Forelimb muscle (tissue), 1 donor: Measurements from ENCODE around the gene TSHZ2. TPM values are rescaled to one million over a fixed set of nuclear protein-coding genes. Genes with fewer than 3 reads are reported as not detected.

Source experiments
- DNase-seq: peaks from one replicate; pipeline ENCODE4 v3.0.0-alpha.2; 2013; ENCODE audit warnings: low read depth
- polyA plus RNA-seq: library from polyadenylated mRNA; unstranded; fragments of 120-200 nt; gene quantifications from one replicate; pipeline ENCODE4 v1.2.1, GENCODE V29; 2013; ENCODE audit not compliant: insufficient read length

The TSHZ2 gene
- polyA plus RNA-seq, 1 donor: 9.0 TPM

DNA sequence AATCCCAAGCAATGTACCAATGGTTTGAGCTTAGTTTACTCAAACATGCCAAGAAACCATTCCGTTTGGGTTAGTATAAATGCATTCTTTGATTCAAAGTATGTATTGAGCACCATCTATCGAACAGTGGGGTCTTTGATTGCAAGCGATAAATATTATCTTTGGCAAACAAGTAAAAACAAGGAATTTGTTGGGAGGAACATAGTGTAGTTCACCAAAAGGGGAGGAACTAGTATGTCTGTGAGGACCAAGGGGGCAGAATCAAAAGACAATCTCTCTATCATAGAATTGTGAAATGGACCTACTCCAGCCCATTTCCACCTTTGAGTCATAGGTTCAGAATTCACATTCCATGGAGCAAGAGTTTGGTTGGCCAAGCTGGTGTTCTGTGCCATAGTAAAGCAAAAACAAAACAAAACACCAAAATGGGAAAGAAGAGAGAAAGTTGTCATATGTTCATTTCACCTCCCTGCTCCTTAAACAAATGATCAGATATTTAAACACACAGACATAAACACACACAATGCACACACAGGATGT lies 266.0 kb downstream of the TSHZ2 start:
- DNase-seq: no peak

DNA sequence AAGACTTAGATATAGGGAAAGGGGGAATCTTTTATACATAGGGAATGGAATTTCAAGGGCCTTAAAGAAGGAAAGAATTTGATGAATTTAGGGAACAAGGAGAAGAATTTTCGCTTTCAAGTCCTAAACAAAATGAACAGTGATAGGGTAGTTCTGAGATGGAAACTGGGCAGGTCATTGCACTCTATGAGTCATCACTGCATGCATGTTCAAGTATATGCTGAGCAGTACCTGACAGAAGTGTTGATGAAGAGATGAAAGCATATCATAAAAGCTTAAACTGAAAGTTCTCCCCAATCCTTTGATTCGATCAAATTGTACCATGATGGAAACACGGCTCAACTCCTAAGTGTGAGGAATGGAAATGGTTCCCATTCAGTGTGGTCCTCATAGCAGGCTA lies 271.0 kb downstream of the TSHZ2 start:
- no peak for DNase-seq

DNA sequence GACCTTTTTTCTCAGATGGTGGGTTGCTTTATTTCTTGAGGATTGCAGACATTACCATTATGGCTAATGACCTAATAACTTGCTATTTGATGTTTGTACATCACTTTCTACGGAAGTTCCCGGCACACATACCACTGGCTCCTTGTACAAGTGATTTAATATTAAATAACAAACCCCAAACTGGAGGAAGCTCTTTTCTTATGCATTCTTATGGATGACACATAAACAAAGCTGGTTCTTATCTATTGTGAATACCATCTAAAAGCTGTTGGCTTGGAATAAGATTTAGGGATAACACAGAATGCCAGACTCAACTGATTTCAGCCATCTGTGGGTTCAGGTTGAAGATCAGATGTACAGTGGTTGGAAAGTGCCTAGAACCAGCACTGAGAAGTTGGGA lies 272.6 kb downstream of the TSHZ2 start:
- no peak for DNase-seq

DNA sequence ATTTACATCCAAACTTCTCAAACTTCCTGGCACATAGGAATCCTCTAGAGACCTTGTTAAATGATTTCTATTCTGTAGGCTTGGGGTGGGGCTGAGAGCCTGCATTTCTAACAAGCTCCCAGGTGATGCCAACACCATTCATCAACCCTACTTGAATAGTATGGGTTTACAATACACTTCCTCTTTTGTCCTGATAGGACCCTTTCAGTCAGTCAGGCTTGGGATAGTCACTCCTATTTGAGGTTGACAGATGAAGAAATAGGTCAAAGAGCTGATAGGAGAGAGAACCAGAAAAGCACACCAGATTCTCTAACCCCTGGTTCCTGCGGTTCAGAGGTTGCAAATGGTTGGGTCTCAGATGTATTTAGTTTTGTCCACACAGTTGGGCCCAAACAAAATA lies 273.4 kb downstream of the TSHZ2 start:
- DNase-seq: no peak

DNA sequence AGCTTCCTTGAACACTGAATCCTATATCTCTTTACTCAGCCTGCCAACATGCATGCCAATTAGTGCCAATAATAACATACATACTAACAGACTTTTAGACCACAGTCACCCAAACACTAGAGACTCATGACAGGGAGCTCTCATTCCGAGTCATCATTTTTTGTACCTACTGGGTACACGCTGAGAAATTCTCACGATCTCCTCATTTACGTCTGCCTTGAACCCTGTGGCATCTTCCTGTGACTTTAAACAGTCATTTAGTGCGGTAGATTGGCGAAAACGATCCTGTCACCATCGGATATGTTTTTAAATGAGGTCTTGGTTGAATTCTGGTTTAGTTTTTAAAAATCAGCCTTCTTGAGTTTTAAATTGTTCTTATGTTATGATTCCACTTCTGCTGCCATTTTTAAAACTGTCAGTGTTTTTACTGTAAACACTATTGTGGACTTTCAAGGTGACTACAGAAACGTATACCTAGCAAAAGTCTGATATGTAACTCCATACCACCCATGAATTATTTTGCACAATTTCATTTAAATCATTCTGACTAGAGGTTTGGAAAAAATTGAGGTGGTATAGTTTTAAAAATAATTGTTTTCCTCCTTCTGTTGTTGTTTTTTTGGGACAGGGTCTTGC lies 275.4 kb downstream of the TSHZ2 start:
- no peak for DNase-seq

DNA sequence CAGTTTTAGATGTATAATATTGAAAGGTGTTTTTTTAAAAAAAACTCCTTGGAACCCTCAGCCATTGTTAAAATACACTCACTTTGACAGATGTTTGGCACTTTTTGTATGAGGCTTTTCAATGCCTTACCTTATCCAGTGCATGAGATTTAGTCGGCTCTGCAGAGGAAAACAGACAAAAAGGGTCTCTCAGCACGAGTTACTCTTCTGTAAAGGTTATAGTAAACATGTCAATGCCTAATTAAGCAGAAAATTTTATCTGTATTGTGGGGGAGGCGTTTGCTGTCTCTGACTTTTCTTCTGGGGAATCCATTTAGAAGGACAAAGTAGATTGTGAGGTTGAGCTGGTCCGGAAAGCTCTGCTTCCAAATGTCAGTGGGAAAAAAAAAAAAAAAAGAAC lies 278.3 kb downstream of the TSHZ2 start:
- no peak for DNase-seq

DNA sequence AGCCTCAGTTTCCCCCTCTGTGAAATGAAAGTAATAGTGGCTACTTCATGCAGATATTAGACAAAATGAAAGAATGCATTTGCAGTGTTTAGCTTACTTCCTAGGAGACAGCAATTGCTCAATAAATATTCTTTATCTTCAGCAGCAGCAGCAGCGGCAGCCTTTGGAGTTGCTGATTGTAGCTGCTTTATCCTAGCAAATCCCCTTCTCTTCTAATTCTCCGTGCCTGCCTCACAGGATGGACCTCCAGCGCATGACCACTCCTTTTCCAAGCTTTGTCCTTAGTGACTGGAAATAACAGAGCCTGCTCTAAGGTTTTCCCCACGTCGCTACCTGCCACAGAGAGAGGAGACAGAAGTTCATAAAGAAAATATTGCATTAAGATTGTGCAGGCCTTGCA lies 279.8 kb downstream of the TSHZ2 start:
- no peak for DNase-seq

DNA sequence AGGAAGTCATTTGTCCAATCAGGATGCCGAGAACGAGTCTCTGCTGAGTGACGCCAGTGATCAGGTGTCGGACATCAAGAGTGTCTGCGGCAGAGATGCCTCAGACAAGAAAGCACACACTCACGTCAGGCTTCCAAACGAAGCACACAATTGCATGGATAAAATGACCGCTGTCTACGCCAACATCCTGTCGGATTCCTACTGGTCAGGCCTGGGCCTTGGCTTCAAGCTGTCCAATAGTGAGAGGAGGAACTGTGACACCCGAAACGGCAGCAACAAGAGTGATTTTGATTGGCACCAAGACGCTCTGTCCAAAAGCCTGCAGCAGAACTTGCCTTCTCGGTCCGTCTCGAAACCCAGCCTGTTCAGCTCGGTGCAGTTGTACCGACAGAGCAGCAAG lies 281.5 kb downstream of the TSHZ2 start:
- no peak for DNase-seq

DNA sequence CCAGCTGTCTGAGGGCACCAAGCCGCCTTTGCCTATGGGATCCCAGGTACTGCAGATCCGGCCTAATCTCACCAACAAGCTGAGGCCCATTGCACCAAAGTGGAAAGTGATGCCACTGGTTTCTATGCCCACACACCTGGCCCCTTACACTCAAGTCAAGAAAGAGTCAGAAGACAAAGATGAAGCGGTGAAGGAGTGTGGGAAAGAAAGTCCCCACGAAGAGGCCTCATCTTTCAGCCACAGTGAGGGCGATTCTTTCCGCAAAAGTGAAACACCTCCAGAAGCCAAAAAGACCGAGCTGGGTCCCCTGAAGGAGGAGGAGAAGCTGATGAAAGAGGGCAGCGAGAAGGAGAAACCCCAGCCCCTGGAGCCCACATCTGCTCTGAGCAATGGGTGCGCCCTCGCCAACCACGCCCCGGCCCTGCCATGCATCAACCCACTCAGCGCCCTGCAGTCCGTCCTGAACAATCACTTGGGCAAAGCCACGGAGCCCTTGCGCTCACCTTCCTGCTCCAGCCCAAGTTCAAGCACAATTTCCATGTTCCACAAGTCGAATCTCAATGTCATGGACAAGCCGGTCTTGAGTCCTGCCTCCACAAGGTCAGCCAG lies 283.0 kb downstream of the TSHZ2 start:
- DNase-seq: no peak

DNA sequence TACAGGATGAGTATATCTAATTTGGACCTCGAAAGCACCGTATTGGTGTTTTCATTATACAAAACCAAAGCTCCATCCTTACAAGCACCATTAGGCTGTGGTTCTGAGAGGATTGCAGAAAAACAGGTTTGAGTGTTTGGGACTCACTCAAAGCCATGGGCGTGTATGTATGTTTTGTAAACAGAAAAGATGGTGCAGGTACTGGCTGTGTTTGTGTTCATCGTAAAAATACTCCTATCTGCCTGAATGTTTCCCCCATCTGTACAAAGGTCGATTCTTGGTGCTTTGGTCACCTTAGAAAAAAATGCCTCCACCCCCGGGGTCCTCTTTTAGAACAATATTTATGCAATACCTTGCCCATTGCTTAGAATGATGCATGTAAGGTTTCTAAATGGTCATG lies 286.6 kb downstream of the TSHZ2 start:
- DNase-seq: no peak

DNA sequence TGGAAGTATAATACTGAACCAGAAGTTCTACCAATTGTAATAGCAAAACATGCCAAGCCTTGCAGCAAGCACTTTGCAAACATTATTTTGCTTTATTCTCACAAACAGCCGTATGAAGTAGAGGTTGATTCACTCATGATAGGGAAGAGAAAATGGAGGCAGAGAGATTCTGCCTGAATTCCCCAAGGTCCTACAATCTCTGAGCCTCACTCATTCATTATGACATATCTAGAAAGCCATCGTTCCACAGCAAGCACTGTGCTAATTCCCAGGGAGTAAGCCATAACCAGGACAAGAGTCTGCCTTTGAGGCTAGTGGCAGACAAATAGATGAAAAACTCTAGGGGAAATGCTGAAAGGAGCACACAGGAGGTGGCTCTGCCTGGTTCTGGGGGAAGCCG lies 288.0 kb downstream of the TSHZ2 start:
- no peak for DNase-seq

DNA sequence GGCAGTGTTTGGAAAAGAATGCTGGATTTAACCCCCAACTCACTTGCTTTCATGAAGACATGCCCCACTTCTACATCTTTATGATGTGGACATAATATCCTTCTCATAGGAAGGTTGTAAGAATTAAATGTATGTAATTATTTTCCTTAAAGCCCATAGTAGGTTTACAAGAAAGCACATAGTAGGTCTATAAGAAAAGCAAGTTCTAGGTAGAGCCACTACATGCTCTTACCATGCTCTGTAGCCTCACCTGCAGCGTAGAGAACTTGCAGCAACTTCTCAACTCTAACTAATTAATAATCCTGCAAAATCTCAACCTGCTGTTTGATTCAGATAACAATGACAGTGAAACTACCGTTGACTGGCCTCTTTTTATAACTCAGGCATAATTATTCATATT lies 288.4 kb downstream of the TSHZ2 start:
- DNase-seq: no peak

DNA sequence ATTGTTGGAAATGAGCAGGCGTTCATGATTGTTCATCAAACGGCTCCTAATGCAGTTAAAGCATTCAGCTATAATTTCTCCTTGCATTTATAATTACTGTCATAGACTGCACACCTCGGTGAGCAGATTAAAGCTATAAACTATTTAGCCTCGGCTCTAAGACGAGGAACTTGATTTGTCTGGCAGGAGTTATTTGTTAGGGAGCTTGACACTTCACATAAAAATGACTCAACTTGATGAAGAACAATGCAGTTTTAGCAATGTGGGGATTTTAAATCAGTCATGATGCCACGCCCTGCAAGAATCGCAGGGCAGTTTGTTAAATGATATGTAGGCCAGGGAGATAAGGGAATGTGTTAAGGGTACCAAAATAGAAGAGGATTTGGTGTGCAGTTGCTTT lies 290.2 kb downstream of the TSHZ2 start:
- no peak for DNase-seq

DNA sequence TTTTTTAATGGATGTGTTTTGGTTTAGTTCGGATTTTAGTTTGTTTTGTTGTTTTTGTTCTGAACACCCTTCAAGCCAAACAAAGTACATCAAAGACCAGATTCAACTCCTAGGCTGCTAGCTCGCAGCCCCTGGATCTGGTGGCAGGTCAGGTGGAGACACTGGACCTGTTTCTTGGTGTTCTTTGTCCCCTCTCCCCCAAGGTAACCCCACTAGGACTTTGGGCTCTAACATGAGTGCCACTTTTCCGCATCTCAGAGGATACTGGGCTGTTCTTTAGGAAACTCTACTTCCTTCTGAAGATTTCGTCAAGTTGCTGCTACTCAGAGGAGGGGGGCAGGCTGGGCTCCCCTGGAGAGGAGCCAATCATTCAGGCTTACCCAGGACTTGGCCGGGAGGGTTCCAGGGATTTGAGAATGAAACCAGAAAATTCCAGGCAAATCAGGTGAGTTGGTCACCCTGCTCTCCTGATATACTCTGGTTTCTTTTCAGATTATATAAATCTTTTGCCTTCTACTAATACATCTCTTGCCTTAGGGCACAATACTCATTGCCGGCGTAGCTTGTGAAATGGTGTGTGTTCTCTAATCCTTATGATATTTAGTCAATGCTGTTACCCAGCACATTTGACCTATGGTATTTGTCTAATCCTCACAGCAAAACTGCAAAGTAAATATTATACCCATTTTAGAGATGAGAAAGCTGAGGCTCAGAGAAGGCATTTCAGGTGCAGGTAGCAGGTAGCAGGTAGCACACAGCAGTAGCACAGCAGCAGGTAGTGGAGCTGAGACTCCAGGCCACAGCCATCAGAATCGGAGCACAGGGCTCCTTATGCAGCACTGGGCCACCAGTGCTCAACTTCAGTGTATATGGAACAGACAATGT lies 291.6 kb downstream of the TSHZ2 start:
- DNase-seq: no peak

DNA sequence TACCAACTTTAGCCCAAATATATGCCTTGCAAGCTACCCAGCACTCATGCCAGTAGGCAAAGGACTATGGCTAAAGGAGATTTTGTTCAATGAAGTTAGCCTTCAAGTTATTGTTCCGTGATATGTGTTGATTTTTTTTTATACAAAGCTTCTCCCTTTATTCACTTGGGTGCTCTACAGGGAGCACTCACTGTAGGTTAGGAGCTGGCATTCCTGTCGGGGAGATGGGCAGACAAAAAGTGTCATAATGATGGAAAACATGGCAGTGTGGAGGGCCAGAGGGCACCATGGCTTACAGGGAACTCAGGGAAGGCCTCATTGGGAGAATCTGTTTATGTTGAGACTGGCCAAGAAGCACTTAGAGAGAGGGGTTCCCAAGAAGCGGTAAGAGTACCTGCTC lies 292.4 kb downstream of the TSHZ2 start:
- DNase-seq: no peak

DNA sequence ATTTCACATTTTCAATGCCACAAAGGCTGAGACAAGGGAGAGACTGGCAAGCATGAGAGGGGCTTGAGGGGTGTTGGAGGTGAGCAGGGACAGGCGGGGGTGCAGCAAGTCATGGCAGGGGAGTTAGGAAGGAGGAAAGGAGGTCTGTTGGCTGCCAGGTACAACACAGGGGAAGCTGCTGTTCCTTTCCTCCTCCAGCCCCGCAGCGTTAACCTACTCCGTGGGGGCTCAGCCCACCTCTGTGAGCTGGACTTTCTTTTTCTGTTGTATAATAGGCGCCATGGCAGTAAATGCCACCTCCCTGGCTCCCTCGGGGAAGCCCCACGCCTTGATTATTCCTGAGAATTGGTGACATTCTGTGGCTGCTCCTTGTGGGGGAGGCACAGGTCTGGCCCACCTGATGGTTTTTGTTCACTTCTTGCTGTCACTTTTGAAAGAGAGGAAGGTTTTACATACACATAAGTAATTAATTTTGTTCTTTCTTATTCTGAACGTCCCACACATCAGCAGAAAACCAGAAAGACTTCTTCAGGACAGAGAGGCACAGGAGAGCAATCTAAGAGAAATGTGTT lies 293.2 kb downstream of the TSHZ2 start:
- DNase-seq: no peak

DNA sequence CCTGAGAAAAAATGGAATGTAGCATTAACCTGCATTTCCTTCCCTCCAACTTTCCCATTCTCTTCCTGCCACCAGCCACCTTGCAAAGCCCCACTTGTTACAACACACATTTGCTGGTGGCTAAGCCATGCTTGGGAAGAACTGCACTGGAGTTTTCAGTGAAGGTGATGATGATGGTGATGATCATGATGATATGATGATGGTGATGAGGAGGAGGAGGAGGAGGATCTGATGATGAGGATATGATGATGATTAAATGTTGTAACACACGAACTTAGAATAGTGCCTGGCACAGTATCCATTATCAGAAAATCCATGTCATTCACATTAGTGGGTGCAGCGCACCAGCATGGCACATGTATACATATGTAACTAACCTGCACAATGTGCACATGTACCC lies 297.2 kb downstream of the TSHZ2 start:
- no peak for DNase-seq

DNA sequence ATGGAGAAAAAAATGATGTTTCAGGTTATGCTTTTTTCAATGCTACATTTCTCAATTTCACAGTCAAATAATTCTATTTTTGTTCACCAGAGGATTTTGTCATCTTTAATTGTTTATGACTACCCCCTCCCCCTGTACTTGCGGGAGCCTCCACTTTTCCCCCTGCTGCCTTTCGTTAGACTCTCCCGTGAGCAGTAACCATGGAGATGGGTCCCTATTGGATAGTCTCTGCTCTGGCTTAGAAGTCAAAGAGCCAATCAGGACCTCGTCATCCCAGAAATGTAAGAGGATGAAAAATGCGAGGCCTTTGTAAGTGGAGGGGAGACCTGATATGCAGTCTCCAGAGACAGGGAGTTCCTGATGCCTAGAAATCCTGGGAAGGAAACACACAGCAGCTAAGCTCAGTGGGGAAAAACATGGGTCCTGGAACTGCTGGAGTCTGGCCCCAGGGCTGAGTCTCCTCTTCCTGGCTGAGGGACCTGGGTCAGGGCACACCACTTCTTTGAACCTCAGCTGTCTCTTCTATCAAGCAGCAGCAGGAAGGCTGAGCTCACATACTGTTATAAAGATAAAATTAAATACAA lies 298.7 kb downstream of the TSHZ2 start:
- no peak for DNase-seq

DNA sequence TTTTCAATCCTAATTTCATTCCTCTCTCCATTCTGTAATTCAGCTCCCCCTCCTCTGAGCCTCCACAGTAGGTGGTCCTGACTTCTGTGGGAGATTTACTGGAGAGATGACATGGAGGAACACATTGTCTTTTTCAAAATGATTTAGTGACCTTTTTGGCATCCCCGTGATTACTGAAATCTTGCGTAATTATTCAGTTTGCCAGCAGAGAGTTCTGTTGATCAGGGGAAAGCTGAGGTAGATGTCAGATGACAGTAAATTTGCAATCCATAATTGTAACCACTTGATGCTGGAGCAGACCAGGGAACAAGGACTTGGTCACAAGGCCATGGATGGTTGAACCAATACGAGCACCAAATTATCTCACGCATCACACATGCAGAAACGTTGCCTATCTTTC lies 302.2 kb downstream of the TSHZ2 start:
- no peak for DNase-seq

DNA sequence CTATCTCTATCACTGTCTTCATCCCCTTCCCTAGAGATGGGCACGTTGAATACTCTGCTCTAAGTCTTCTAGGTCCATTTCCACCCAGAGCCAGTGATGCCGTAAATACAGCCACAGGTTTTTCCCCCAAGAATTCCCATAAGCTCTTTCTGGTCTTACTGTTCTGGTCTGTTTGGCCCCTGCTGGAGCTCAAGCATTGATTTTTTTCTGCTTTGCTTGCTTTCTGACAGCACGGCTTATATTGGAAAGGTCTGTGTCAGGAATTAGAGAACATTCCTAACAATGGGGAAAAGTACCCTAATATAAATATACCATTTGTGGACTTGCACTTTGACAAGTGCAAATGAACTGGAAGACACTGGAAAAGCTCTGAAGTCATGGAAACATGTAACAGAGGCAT lies 302.6 kb downstream of the TSHZ2 start:
- DNase-seq: no peak

DNA sequence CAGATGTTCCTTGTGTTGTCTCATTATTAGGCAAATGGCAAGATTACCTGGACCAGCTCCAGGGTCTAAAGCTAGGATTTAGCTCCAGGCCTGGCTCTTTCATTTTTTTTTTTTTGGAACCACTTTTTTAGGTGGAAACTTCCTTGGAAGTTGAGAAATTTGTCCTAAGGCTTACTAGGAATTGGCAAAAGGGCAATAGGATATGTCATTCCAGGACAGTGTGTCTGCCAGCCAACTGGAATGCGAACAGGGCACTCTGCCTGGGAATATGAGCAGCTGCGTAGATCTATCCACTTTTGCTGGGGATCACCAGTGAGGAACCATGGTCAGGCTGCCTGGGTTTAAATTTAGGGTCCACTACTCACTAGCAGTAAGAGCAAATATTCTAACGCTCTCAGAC lies 304.0 kb downstream of the TSHZ2 start:
- no peak for DNase-seq

DNA sequence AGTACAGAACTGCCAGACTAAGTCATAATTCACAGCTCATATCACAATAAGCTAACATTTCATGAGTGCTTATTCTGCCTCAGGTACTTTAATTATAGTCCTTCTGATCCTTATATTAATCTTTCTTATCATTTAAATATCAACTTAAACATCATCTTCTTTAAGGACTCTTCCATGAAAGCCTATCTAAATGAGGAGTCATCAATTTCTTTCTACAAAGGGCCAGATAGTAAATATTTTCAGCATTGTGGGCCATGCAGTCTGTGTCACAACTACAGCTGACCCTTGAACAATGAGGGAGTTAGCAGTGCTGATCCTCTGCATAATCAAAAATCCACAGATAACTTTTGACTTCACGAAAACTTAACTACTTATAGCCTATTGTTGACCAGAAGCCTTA lies 306.4 kb downstream of the TSHZ2 start:
- DNase-seq: no peak
